Panc1 (cell line): Measurements from ENCODE around the gene OR8D4. TPM values are rescaled to one million over a fixed set of nuclear protein-coding genes. Genes with fewer than 3 reads are reported as not detected.
A peak's percentile ranks its signal among the peaks of the same experiment; 100 is the strongest.

Experiments
- ATAC-seq: fragments of 200-7000 bp; cut with Tn5 transposase; 2 replicates; pipeline ENCODE4 v1.9.1; 2020; ENCODE audit warnings: mild to moderate bottlenecking, moderate library complexity
- Bru-seq: library from RNA; stranded (reverse); fragments of 400-500 nt; gene quantifications from one replicate; lab custom pipeline; 2021; lab: Mats Ljungman, UMichigan
- BruChase-seq, 2 experiments: library from RNA; stranded (reverse); fragments of 400-500 nt; gene quantifications; one replicate each; lab custom pipeline; 2021; lab: Mats Ljungman, UMichigan
- BruUV-seq: library from RNA; stranded (reverse); fragments of 400-500 nt; replicated peaks from 2 replicates; lab custom pipeline; 2021; lab: Mats Ljungman, UMichigan
- CTCF ChIA-PET: fragments of 300-600 bp; sonication (Branson Sonifier 250); formaldehyde crosslinking; loops from one replicate; lab custom pipeline; 2022; ENCODE audit warnings: antibody characterized with exemption; lab: Charles Lee
- POLR2A ChIA-PET: fragments of 300-600 bp; sonication (Branson Sonifier 250); formaldehyde crosslinking; loops from one replicate; lab custom pipeline; 2022; ENCODE audit warnings: antibody characterized with exemption; lab: Charles Lee
- DNase-seq: peaks from one replicate; pipeline ENCODE4 v3.0.0-alpha.2; 2010; ENCODE audit warnings: low read depth, low spot score
- H3K27ac ChIP-seq: 2 replicates; pipeline ENCODE4 v1.5.1; 2011; ENCODE audit warnings: mild to moderate bottlenecking, low read length, inconsistent platforms
- H3K27me3 ChIP-seq: fragments of 200-500 bp; sonication (Bioruptor generic); 2 replicates; pipeline ENCODE4 v1.6.0; 2014; ENCODE audit warnings: low read length, inconsistent platforms; ENCODE audit not compliant: control insufficient read depth, insufficient read depth
- H3K36me3 ChIP-seq: fragments of 200-500 bp; sonication (Bioruptor generic); 2 replicates; pipeline ENCODE4 v1.5.1; 2014; ENCODE audit warnings: inconsistent platforms, mild to moderate bottlenecking, low read length, moderate library complexity; ENCODE audit not compliant: control insufficient read depth, insufficient read depth
- H3K4me1 ChIP-seq: 2 replicates; pipeline ENCODE4 v1.5.1; 2011; ENCODE audit warnings: inconsistent platforms, mild to moderate bottlenecking, low read length, moderate library complexity; ENCODE audit not compliant: control insufficient read depth, insufficient read depth
- H3K4me3 ChIP-seq, 2 experiments: 2 replicates each; pipeline ENCODE4 v1.5.1; 2011 to 2012; ENCODE audit warnings: low read depth in 2 of 2, low read length in 2 of 2, mild to moderate bottlenecking in 2 of 2, inconsistent platforms in 1 of 2, moderate library complexity in 1 of 2
- H3K9me3 ChIP-seq: fragments of 200-500 bp; sonication (Bioruptor generic); 2 replicates; pipeline ENCODE4 v1.5.1; 2014; ENCODE audit warnings: low read depth, mild to moderate bottlenecking, inconsistent platforms, low read length, moderate library complexity; ENCODE audit not compliant: control insufficient read depth, insufficient read depth
- CTCF ChIP-seq: fragments of 450-650 bp; IDR thresholded peaks from 2 replicates; pipeline ENCODE4 v1.5.1; 2017; ENCODE audit warnings: mild to moderate bottlenecking
- POLR2AphosphoS5 ChIP-seq: IDR thresholded peaks from 2 replicates; pipeline ENCODE4 v1.6.1; 2012; ENCODE audit warnings: mild to moderate bottlenecking, low read depth, low read length, moderate library complexity
- REST ChIP-seq, 2 experiments: IDR thresholded peaks; 2 replicates each; pipeline ENCODE4 v1.6.1; 2011 to 2012; ENCODE audit warnings: low read depth in 2 of 2, control low read depth in 1 of 2, low read length in 1 of 2, mild to moderate bottlenecking in 1 of 2, moderate library complexity in 1 of 2; ENCODE audit not compliant: insufficient read depth in 1 of 2
- SIN3A ChIP-seq: IDR thresholded peaks from 2 replicates; pipeline ENCODE4 v1.6.1; 2012; ENCODE audit warnings: low read depth, mild to moderate bottlenecking, low read length, moderate library complexity, borderline replicate concordance; ENCODE audit not compliant: insufficient read depth
- TCF7L2 ChIP-seq: IDR thresholded peaks from 2 replicates; pipeline ENCODE4 v1.6.1; 2011; ENCODE audit warnings: mild to moderate bottlenecking, low read depth, low read length, inconsistent platforms
- in situ Hi-C: cut with HindIII; loops from 2 replicates; pipeline ENCODE4 v1.10.0; 2016; ENCODE audit warnings: low sequenced_read_pairs, low pct_unique_long_range_greater_than_20kb
- intact Hi-C: fragments of 100-400 bp; cut with micrococcal nuclease; formaldehyde crosslinking; loops from one replicate; pipeline ENCODE4 v1.10.0; 2022; ENCODE audit not compliant: unreplicated experiment
- long read RNA-seq: library from polyadenylated mRNA; unstranded; transcript quantifications from one replicate; pipeline ENCODE4 v2.0.0, GENCODE V29; 2021; ENCODE audit not compliant: unreplicated experiment
- polyA plus RNA-seq: library from polyadenylated mRNA; unstranded; fragments of >200 nt; gene quantifications from one replicate; pipeline ENCODE4 v1.2.1, GENCODE V29; 2012; ENCODE audit warnings: missing spikeins; ENCODE audit not compliant: insufficient read length
- total RNA-seq: library from RNA; stranded (reverse); gene quantifications from one replicate; pipeline ENCODE4 v1.2.1, GENCODE V29; 2021; ENCODE audit not compliant: unreplicated experiment

The OR8D4 gene
- total RNA-seq (not detected), Bru-seq, nascent RNA (not detected), BruChase-seq, experiment 1, labeled RNA remaining after a 2-hour chase (not detected), BruChase-seq, experiment 2, labeled RNA remaining after a 6-hour chase (percentile 10 among the genes with signal in this experiment)
- polyA plus RNA-seq, result not detected
- long read RNA-seq, result 0 reads

- no peak within 1 kb of the TSS for H3K4me3 ChIP-seq
- intact Hi-C loops, result no loop called here
- CTCF ChIA-PET, result no interaction called here
- H3K9me3 ChIP-seq, result no peaks in the 10 kb centered on the region
- ATAC-seq (no peak), DNase-seq (no peak)
- H3K36me3 ChIP-seq, result no peaks in the 10 kb centered on the region
- H3K27ac ChIP-seq, result no peak within 1 kb of the TSS
- in situ Hi-C loops, result no loop called here
- TF ChIP-seq CTCF, result no peak
- no peak for TF ChIP-seq TCF7L2
- TF ChIP-seq SIN3A, result no peak
- no peak for TF ChIP-seq REST (IDR thresholded peaks at IDR 0.05; ENCODE audit: insufficient read depth in 1 of 2, low read depth in 2 of 2, low read length in 1 of 2)
- no peak for TF ChIP-seq POLR2AphosphoS5
- no peaks in the 10 kb centered on the region for H3K27me3 ChIP-seq
- no TSS peak for BruUV-seq
- POLR2A ChIA-PET, result no interaction called here
- H3K4me1 ChIP-seq, result no peaks in the 10 kb centered on the region
Observed at GRCh38 chr11:123901867-123902266, at the start of gene OR8D4. Gene OR8D4 (plus strand): TSS chr11:123902167. CDS start chr11:123906432, 4,265 bp downstream.

- DNase-seq, result no peak
- intact Hi-C loops (no loop called here), in situ Hi-C loops (no loop called here)
- no peak overlapping the region for H3K27ac ChIP-seq
- ATAC-seq, result no peak
- TF ChIP-seq REST (IDR thresholded peaks at IDR 0.05; ENCODE audit: insufficient read depth in 1 of 2, low read depth in 2 of 2, low read length in 1 of 2) (no peak), TCF7L2 (no peak), CTCF (no peak), POLR2AphosphoS5 (no peak), SIN3A (no peak)
- H3K27me3 ChIP-seq, result no peaks in the 10 kb centered on the region
- BruUV-seq, result no TSS peak
- no peak overlapping the region for H3K4me3 ChIP-seq
- POLR2A ChIA-PET, result no interaction called here
- no peaks in the 10 kb centered on the region for H3K36me3 ChIP-seq
- CTCF ChIA-PET, result no interaction called here
- no peaks in the 10 kb centered on the region for H3K9me3 ChIP-seq
- no peaks in the 10 kb centered on the region for H3K4me1 ChIP-seq
Observed at GRCh38 chr11:123852321-123852720, 49.6 kb upstream of the OR8D4 start.
